ENCODE results near the gene CIITA.
A peak's percentile ranks its signal among the peaks of the same experiment; 100 is the strongest.
"Not testable (repeated sequence)": the region's sequence is repeated elsewhere in the genome, so short reads cannot be mapped to it uniquely, and the experiment has no call there.

The CIITA gene

GRCh38 chr16:10920726-10921427 lies 43.9 kb downstream of the CIITA start:
- peak; percentile 31 for DNase-seq

DNA sequence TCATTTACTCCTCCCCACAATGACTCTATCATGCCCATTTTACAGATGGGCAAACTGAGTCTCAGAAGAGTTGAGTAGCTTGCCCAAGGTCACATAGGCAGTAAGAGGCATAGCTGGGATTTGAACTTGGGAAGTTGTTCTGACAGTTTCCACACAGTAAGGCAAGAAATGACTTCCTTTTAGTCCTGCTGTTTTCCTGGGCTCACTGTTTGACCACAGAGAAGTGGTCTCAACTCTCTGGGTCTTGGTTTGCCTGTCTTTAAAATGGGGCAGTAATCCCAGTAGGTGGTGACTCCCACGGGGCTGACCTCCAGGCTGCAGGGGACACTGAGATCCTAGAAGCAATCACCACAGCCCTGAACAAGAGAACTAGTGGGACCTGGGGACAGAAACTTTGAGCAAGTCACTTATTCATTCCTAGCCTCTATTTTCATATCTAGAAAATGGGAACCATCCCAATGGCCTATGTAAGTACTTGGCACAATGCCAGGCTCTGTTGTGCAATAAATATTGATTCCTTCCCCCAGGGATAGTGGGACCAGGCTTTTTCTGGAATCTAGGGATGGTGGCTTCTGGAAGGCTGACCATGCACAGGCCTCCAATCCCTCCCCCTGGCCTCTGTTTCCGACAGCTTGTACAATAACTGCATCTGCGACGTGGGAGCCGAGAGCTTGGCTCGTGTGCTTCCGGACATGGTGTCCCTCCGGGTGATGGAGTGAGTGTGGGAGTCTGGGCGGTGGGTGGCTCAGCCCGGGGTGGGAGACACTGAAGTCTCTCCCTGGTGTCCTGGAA lies 44.7 kb downstream of the CIITA start:
- no peak for DNase-seq

DNA sequence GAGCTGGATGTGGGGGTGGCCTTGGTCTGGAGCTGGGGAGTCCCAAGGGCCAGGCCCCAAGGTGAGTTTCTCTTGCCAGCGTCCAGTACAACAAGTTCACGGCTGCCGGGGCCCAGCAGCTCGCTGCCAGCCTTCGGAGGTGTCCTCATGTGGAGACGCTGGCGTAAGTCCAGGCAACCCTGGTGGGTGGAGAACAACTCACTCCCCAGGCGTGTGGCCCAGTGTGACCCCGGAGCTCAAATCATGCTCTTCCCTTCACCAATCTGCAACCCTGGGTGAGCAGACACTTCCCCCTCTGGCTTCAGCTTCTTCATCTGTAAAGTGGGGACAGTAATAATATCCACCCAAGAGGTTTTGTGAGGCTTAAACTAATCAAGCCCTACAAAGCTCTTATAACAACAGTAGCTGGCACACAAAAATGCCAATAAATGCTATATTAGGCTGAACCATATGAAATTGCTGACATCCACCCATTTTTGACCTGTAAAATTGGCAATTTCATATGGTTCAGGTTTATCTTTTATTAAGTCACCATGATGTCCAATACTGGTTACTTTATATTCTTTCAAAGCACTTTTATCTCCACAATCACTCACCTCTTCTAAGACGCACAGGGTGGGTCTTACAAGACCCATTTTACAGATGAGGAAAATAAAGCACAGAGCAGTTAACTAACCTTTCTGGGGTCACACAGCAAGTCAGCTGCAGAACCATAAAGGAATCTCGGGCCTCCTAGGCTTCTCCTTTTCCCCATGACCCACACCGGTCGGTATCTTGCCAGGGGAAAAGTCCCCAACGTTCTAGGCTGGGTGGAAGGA lies 45.5 kb downstream of the CIITA start:
- DNase-seq: no peak

DNA sequence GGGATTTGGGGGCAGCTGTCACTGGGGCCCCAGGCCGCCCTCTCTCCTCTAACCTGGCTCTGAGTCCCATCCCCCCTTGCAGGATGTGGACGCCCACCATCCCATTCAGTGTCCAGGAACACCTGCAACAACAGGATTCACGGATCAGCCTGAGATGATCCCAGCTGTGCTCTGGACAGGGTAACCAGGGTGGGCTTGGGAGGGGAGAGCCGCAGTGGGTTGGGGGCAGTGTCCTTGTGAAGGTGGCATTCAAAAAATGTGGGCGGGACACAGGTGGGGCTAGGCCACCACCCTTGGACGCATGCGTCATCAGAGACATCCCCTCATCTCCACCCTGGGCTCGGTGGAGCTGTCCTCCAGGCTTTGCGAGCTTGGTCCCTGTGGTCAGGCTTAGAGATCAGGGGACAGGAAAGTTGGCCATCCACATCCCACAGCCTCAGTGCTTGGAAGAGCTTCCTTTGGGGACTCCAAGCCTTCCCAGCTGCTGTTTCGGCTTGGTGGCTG lies 46.2 kb downstream of the CIITA start:
- DNase-seq: no peak

DNA sequence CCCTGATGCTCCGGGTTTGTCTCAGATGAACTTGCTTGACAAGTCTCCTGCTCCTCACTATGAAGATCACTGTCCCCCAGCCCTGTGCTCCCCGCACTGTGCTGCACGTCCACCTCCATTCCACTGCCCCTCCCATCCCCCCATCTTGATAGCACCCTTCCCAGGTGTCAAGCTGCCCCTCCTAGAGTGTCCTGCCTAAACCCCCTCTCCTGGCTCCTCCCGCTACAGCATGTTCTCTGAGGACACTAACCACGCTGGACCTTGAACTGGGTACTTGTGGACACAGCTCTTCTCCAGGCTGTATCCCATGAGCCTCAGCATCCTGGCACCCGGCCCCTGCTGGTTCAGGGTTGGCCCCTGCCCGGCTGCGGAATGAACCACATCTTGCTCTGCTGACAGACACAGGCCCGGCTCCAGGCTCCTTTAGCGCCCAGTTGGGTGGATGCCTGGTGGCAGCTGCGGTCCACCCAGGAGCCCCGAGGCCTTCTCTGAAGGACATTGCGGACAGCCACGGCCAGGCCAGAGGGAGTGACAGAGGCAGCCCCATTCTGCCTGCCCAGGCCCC lies 46.7 kb downstream of the CIITA start:
- no peak for DNase-seq

DNA sequence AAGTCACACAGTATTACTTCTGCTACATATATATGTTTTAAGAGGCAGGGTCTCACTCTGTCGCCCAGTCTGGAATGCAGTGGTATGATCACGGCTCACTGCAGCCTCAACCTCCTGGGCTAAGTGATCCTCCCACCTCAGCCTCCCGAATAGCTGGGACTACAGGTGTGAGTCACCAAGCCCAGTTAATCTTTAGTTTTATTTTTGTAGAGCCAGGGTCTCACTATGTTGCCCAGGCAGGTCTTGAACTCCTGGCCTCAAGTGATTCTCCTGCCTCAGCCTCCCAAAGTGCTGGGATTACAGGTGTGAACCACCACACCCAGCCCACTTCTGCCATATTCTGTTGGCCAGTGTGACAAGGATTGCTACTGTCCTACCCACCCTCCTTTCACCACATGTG lies 48.3 kb downstream of the CIITA start:
- DNase-seq: not testable (repeated sequence)

DNA sequence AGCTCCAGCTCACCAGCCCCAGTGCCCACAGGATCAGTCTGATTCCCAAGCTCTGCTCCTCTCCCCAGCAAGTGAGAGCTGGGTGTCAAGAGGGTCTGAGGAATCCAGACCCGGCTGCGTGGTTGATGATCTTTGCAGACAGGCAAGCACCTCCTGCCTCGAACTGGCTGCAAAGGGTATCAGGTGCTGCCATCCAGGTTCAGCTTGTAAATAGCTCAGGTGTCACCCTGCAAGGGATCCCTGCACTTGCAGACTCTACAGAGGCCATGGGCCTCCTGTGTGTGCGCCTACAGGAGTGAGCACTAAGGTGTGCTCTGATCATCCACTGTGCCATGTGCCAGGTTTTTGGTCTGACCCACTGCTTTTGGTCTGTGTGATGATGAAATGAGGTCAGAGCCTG lies 49.1 kb downstream of the CIITA start:
- no peak for DNase-seq

GRCh38 chr16:10926867-10927266 lies 49.9 kb downstream of the CIITA start:
- DNase-seq: no peak

GRCh38 chr16:10927497-10928112 lies 50.6 kb downstream of the CIITA start:
- DNase-seq: no peak

DNA sequence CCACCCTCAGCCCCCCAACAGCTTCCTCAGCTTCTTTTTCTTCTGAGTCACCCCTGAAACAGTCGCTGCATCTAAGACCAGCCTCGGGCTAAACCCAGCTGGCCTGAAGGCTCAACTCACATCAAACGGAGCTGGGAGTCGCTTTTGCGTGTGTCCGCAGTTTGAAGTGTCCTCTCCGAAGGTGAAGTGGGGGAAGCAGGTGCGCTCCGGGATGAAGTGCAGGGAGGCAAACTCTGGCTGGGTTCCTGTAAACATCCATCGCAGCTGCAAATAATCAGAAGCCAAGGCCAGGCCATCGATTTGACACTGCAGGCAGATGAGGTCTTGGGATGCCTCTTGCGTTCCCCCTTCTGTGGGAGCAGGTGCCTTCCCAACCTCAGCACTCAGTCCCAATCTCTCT lies 52.1 kb downstream of the CIITA start:
- DNase-seq: peak; percentile 24

DNA sequence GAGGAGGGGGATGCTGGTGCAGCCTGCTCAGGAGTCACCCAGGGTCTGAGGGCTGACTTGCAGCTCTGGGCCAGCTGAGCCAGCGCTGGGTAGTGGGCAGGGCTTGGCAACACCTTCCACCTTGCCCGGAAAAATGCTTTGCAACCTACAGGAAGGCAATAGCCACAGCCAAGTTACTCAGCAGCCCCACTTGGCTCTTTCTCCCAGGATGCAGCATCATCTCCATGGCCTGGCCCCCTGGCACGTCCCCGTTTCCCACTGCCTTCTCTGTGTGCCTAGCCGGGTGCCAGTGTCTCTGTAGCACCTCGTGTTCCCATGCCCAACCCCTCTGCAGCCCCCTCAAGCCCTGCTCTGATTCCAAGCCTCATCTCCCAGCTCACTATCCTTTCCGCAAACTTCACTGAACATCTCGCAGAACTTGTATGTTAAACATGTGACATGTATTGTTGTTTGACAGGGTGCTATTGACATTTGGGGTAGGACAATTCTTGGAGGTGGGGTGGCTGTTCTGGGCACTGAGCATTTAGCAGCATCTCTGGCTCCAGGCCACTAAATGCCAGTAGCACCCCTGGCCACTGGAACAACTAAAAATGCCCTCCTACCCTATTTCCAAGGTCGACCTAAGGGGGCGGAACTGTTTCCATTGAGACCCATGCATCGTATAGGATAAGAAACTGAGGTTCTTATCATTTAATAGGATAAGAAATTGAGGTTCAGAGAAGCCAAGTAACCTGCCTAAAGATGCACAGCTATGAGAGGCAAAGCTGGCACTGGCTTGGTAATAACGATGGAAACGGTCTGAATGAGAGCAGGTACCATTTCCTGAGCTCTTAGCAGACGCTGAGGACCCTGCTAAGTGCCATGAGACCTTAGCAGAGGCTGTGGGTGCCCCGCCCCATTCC lies 53.1 kb downstream of the CIITA start:
- DNase-seq: no peak

DNA sequence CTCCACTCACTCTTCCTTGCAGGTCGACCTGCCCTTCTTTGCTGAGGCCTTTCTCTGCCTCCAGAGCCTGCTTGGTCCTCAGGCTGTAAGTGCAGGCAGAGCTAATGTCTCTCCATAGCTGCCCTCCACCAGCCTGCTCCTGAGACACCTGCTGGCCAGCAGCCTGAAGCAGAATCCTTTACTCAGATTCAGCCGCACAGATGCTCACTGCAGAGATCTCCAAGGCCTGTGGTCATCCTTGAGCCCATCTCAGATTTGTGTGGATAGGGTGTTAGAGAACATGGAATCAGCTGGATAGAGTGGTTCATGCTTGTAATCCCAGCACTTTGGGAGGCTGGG lies 53.7 kb downstream of the CIITA start:
- no peak for DNase-seq

- DNase-seq: no peak
Observed at GRCh38 chr16:10931134-10931533, 54.1 kb downstream of the CIITA start.

GRCh38 chr16:10931977-10932632 lies 55.1 kb downstream of the CIITA start:
- DNase-seq: no peak

GRCh38 chr16:10932959-10933710 lies 56.1 kb downstream of the CIITA start:
- no peak for DNase-seq

DNA sequence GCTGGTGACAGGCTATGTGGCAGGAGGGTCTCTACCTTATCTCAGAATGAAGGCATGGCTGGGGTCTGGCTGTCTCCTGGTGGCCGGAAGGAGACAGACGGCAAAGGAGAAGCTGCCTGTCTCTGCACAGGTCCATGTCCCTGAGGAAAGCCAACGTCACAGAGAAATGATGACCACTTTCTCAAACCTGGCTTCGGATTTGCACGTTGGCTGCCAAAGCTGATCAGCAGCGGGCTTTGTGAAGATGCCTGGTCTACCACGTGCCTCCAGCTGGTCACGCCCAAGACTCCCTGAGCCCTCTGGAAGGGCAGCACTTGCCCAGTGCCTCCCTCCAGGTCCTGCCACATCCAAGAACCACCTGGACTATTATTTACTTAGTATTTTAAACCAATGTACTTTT lies 56.9 kb downstream of the CIITA start:
- no peak for DNase-seq

DNA sequence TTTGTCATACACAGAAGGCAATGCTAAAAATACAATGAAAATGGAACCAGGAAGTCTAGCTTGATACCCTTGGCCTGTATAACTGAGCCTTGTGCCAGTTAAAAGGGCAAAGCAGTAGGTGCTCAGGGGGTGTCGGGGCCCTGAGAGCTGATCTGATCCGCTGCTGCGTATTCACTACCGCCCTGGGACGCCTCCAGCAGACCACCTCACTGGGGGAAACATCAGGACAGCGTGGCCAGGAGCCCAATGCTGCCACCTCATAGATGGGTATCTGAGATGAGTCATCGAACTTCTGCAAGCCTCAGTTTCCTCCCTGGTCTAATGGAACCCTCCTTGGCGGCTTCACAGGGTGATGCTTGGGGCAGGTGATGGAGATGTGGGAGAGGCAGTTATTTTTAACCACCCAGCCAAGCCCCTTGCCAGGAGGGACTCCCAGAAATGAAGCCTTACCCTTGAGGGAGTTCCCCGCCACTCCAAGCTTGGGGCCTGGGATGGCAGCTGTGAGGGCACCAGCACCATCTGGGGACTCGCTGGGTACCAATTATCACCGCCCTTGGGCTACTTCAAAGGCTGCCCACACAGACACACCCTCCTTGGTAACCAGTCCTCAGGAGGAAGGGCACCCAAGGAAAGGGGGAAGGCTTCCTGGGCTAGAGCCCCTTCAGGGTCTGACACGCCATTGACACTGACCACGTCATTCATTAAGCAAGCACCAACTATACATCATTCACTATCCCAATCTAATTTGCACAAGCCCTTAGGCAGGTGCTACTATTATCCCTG lies 57.5 kb downstream of the CIITA start:
- DNase-seq: no peak

DNA sequence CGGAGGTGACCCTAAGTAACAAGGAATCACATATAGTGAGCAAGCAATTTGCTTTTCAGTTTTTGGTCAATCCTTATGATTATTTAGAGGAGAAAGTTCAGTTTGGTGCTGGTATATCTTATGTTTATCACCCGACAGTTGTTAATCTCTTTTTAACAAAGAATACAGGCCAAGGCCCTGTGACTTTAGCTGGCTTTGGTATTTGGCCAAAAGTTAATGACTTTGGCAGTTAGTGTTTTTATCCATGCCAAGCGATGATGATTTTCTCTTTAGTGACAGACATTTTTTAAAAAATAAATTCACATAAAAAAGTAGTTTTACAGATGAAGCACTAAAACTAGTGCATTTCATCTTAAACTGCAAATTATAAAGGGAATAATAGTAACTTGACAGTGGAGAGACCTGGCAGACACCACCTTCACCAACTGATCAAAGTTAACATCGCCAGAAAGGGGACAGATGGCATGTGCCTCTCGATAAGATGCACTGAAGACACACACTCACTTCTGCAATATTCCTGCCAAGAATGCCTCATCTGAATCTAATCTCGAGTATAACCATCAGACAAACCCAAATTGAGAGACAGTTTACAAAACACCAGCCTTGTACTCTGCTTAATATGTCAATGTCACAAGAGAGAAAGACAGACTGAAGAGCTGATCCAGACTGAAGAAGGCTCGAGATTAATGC lies 58.4 kb downstream of the CIITA start:
- no peak for DNase-seq

Measured in NCI-H2107 (cell line).